GM18909 (cell line): ENCODE measurements around the gene SCML1.
A peak's percentile ranks its signal among the peaks of the same experiment; 100 is the strongest.

ENCODE experiments used
- ATAC-seq: cut with Tn5 transposase; IDR thresholded peaks from one replicate; pipeline ENCODE4 v1.9.1; 2021; ENCODE audit warnings: mild to moderate bottlenecking; ENCODE audit not compliant: unreplicated experiment, poor library complexity

Gene SCML1

GRCh38 chrX:17737986-17738713 is 857 bp downstream of the SCML1 start:
- ATAC-seq, result no peak

GRCh38 chrX:17738737-17739535 is 1.6 kb downstream of the SCML1 start:
- no peak for ATAC-seq

GRCh38 chrX:17740137-17741122 is 3.1 kb downstream of the SCML1 start:
- no peak for ATAC-seq

GRCh38 chrX:17741123-17741511 is 3.8 kb downstream of the SCML1 start:
- no peak for ATAC-seq

GRCh38 chrX:17743913-17744312 is 6.6 kb downstream of the SCML1 start:
- no peak for ATAC-seq

GRCh38 chrX:17744896-17745523 is 7.7 kb downstream of the SCML1 start:
- no peak for ATAC-seq

GRCh38 chrX:17747692-17748091 is 10.4 kb downstream of the SCML1 start:
- ATAC-seq, result no peak

- ATAC-seq, result no peak
Observed at GRCh38 chrX:17748684-17749083, 11.4 kb downstream of the SCML1 start.

- ATAC-seq, result no peak
Observed at GRCh38 chrX:17750436-17750835, 13.1 kb downstream of the SCML1 start.

GRCh38 chrX:17758382-17758781 is 21.1 kb downstream of the SCML1 start:
- ATAC-seq, result peak; percentile 94

GRCh38 chrX:17759990-17760389 is 22.7 kb downstream of the SCML1 start:
- ATAC-seq, result no peak

GRCh38 chrX:17767734-17768133 is 30.4 kb downstream of the SCML1 start:
- no peak for ATAC-seq

- ATAC-seq, result no peak
Observed at GRCh38 chrX:17768997-17769396, 31.7 kb downstream of the SCML1 start.

GRCh38 chrX:17769701-17770269 is 32.5 kb downstream of the SCML1 start:
- no peak for ATAC-seq

- no peak for ATAC-seq
Observed at GRCh38 chrX:17773221-17773876, 36.1 kb downstream of the SCML1 start.

GRCh38 chrX:17774053-17774452 is 36.8 kb downstream of the SCML1 start:
- no peak for ATAC-seq

GRCh38 chrX:17778997-17779396 is 41.7 kb downstream of the SCML1 start:
- ATAC-seq, result no peak

- no peak for ATAC-seq
Observed at GRCh38 chrX:17779434-17779833, 42.1 kb downstream of the SCML1 start.
